HL-60/S4 treated with phorbol 12-myristate 13-acetate at 8.2 ng/mL for 4 days and 3 days (cell line): ENCODE measurements around the gene CCDC33.

Experiments used
- in situ Hi-C: fragments of 300-500 bp; cut with MboI; formaldehyde crosslinking; loops from 2 replicates; pipeline ENCODE4 v1.15.0; 2022; ENCODE audit warnings: low sequenced_read_pairs

The CCDC33 gene

DNA sequence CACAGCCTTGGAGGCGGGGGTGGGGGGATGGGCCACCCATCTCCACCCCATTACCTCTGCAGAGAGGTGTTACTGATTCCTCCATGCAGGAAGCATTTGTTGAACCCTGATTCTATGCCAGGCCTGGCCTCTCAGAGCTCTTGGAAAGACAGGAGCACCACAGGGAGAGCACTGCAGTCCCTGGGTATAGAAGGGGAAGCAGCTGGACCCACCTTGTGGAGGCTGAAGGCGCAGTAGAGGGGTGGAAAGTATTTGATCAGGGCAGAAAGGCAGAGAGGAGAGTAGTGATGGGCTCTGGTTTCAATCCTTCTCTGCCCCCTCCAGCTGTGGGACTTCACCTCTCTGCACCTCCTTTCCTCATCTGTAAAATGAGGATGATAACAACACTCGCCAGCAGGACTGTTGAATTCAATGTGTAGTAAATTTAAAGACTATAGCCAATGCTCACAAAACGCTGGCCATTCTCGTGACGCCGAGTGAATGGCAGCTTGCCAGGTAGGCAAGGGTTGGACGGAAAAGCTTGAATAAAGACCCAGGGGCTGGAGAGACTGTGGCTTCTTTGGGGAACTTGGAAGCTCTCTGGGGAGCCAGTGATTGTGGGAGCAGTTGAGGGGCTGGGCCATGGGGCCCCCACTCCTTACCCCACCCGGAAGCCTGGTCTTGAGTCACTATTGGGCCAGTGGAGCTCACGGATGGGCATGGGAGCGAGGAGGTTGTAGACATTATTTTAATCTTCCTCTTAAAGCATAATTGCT is 8.0 kb upstream of the CCDC33 start:
- in situ Hi-C loops = no loop called here

DNA sequence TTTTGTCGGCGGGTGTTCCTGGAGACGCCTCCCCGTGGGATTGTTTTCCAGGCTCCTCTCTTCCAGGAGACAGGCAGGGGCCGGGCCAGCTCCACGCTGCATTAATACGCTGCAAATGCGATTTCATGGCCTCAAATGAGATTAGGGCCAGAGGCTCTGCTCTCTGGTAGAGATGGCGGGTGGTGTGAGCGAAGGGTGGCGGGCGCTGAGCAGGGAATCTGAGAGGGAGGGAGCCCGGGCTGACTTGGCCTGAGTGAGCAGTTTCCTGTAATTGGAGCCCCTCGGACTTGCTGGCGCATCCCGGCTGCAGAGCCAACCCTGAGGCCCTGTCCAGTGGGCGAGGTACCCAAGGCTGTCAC is 7.4 kb upstream of the CCDC33 start:
- in situ Hi-C loops = no loop called here

DNA sequence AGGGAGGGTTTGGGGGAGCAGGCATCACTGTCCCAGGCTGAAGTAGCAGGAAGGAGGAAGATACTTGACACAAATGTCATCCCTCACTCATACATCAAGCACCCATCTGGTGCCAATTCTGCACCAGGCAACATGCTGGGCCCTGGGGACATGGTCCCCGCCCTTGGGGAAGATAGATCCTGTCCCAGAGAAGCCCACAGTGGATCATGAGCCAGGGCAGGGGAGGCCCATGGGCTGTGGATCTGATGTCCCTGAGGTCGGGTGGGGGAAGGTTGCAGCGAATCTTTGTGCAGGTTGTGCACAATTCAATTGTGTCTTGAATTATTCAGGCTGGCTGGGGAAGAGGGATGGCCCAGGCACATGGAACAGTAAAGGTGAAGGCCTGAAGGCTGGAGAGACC is 6.4 kb upstream of the CCDC33 start:
- in situ Hi-C loops = no loop called here

DNA sequence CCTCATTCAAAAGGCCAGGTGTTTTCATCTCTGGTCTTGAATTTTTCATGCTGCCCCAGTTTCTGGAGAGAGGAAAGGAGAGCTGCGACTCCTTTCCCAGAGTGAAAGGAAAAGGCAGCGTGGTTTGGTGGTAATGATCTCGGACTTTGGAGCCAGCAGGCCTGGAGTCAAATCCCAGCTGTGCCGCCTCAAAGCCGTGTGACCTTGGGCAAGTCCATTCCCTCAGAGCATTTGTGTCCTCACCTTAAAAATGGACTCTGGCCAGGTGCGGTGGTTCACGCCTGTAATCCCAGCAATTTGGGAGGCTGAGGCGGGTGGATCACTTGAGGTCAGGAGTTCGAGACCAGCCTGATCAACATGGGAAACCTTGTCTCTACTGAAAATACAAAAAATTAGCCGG is 4.7 kb upstream of the CCDC33 start:
- in situ Hi-C loops = no loop called here

DNA sequence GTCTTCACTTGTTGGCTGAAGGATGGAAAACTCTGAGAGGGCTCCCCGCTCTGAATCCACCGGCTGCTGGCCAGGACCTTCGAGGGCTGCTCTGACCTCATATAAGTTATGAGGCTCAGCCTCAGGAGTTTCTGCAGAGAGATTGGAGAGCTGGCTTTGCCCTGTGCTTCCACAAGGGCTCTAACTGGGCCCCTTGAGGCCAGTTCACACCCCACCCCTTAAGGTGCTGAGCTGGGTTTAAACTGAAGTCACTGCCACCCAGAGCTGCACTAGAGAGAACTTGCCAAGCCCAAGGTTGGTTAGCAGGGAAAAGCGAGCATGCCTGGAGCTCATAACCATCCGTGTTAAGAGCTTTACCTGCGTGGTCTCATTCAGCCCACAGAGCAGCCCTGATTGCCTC is 2.8 kb upstream of the CCDC33 start:
- in situ Hi-C loops = no loop called here

DNA sequence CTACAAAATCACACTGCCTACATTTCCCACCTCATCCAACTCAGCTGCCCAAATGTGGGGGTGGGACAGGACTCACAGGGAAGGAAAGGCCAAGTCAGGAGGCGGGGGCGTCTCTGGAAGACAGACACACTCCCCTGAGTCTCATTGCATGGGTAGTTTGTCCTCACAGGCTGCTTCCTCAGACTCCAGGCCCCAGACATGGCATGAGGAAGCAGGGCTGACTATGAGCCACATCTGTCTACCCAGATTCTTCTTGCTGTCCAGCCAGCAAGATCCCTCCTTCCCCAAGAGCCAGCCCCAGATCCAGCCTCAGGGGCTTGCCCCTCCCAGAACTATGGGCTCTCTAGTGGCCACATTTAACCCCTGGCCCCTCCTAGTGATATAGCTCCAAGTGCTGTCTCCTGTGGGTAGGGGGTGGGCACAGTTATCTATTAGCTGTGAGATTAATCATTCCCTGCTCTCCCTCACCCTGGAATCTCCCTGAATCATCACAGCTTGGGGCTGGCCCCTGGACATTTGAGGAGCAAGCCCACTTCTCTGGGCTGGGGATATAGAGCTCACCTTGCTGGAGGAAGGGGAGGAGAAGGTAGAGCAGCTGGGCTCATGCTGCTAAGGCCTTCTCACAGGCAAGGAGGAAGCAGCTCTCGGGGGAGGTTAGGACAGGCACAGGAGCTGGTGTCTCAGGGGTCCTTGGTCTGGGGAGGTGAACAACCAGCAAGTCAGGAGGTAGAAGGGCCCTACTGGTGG is 2.1 kb upstream of the CCDC33 start:
- in situ Hi-C loops = no loop called here

DNA sequence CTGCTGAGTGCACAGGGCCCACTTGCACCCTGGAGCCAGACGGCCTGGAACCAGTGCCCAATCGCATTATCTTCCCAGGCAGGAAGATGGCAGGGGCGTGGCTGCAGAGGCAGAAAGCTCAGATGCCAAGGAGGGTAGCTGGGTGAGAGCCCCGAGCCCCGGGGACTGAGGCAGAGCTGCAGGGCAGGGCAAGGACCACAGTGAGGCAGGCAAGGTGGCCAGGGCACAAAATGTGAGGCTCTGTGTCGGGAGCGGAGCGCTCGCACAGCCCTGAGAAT is 1.6 kb upstream of the CCDC33 start:
- in situ Hi-C loops = no loop called here

DNA sequence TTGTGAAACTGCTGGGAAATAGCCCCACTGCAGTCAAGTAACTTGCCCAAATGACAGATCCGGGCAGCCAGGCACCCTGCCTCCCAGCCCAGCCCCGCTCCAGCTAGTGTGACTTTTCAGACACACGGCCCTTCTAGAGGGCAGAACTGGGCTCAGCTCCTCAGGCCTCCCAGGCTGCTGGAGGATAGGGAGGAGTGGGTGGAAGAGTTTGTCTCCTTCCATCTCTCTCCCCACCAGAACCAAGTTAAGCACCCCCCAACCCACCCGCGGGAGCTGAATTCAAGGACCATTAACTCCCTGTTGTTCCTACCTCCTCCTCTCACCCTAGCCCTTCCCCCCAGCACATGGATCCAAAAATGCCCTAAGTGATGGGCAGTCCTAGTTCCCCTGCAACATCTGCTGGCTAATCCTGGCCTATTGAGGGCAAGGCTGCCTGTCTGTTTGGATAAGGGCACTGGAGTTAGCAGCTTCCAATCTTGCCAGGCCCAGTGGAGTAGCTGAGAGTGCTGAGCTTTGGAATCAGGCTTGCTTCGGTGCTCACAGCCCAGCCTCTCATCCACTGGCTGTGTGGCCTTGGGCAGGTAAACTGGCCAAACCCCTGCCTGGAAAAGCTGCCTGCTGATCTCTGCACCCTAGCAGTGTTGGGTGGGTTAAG is 3.1 kb downstream of the CCDC33 start:
- in situ Hi-C loops = no loop called here

DNA sequence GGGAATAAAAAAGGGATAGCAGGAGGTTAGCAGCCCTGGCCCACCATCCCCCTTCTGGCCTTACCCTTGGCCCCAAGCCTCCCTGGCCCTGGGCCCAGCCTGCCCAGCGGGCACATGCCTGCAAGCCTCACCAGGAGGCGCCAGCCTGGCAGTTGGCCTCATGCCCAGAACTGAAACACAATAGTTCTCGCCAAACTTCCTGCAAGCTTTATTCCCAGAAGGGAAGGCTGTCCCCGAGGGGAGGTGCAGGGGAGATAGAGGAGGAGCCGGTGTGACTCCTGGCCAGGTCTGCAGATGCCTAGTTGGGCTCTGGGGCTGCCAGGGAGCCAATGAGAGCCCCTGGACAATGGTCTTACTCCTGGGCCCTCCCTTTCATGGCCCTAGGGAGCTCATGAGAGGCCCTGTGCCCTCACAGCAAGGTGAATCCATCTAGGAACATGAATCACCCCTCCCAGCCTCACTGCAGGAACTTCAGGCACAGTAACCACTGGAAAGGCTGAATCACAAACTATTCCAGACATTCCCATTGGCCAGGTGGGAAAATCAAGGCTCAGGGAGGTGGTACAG is 4.0 kb downstream of the CCDC33 start:
- in situ Hi-C loops = no loop called here

DNA sequence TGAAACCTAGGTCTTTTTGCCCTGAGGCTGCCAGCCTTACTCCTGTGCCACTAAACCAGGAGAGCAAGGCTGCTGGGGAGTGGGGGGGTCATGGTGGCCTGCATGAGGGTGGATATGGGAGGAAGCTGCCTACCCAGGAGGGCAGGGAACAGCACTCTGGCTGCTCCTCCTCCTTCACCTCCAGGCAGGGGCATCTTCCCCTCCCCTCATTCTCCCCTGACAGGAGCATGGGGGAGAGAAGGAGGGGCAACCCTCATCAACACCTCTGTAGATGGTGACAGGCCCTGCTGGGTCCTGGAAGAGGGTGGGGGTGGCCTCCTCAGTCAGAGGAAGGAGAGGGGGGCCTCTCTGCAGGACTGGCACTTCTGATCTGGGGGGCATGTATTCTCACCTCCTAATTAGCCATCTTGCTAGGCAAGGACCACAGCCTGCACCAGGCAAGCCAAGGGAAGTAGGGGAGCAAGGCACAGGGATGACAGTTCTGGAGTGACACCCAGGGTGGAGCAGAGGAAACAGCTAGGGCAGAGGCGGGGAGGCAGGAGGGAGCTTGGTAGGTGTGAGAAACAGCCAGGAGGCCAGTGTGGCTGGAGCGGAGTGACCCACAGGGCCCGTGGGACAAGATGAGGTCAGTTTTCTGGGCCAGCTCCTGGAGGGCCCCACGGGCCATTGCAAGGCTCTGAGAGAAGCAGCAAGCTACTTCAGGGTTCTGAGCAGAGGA is 4.9 kb downstream of the CCDC33 start:
- in situ Hi-C loops = no loop called here

DNA sequence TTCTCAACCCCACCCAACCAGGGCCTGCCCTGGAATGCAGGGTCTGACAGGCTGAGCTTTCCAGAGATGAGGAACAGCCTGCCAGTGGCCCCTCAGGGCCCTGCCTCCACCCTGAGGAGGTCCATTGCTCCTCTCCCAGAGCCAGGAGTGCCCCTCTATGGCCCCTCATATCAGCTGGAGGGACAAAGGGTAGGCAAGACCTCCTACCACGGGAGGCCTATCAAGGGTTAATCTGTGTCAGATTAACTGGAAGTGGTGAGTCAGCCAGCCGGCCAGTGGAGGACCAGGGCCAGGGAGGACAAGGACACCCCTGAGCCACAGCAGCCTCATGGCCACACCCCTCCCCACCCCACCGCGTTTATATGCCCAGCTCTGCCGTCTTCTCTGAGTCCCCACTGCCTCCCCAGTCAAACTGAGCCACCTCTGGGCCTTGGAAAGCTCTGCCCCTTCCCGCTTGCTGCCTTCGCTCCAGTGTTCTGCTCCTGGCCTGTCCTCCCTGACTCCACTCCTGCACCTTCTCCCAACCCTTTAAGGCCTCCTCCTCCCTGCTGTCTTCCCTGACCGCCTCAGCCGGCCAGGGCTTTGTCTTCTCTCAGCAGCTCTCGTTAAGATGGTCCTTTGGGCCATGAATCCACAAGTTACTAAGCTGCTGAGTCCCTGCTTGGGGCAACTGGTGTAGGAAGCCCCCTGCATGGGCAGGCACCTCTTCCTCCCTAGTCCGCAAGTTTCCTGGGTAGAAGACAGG is 6.5 kb downstream of the CCDC33 start:
- in situ Hi-C loops = no loop called here

DNA sequence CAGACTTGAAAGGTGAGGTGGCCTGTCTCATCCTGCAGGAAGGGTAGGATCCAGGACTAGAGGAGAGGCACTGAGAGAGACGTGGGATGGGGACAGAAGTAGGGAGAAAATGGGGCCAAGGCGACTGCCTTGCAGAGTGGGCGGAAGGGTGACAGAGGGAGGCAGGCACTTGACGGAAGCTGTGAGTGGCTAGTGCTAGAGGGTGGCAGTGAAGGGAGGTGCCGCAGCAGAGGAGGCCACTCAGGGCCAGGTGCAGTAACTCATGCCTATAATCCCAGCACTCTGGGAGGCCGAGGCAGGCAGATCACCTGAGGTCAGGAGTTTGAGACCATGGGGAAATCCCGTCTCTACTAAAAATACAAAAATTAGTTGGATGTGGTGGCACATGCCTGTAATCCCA is 7.3 kb downstream of the CCDC33 start:
- in situ Hi-C loops = no loop called here

DNA sequence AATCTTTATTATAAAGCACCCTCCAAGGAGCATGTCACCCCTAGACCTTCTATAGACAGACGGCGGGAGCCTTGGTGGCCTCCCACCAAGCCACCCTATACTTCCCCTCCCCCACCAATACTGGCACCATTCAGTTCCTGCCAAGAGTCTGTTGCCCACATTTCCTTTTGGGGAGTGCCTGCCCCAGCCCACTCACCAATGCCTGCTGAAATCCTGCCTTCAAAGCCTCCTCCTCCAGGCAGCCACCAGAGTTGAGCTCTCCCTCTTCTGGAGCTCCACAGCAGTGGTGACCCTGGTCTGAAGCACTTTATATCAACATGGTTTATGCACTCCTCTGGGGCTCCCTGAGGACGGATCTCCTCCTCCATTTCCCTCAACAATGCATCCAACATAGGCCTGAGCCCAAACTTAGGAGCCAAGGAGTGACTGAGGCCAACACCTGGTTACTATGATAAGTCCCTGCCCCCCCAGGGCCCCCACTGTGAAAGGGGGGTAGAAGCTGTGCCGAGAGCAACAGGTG is 8.8 kb downstream of the CCDC33 start:
- in situ Hi-C loops = no loop called here

DNA sequence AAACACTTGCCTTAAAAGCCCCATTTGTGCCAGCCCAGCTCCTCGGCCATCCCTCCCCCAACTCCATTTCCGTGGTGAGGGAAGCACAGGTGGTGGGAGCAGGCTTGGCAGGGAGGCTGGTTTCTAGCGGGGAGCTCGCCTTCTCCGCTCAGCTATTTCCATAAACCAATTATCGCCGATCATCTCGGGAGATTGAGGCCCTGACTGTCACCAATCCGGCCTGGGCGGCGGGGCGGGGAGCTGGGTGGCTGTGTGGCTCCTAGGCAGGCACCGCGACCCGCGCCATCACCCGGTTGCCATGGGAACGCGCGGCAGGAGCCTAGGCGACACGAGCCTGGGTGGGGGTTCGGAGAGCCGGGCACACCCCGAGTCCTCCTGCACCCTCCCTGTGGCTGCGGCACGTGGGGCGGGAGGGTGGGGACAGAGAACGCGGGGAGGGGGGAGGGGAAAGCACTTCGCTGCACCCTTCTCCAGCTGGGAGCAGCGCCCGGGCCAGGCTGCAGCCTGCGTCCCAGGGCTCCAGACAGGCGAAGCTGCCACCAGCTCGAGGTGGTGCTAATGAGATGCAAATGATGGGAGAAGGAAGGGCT is 9.3 kb downstream of the CCDC33 start:
- in situ Hi-C loops = no loop called here

DNA sequence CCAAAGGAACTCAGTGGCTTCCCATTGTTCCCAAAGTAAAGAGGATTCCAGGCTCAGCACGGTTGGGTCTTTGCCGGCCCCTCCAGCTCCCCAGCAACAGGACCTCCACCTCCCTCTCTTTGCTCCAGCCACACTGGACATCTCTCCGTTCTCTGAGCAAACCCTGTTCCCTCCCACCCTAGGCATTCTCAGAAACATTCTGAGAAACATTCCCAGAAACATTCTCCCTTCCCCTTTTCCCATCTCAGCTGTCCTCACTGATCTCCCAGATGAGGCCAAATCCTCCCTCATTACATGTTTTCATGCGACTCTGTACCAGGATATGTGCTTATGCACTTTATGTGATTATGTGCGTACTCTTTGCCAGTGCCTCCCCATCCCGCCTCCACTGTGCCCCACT is 14.1 kb downstream of the CCDC33 start:
- in situ Hi-C loops = no loop called here

DNA sequence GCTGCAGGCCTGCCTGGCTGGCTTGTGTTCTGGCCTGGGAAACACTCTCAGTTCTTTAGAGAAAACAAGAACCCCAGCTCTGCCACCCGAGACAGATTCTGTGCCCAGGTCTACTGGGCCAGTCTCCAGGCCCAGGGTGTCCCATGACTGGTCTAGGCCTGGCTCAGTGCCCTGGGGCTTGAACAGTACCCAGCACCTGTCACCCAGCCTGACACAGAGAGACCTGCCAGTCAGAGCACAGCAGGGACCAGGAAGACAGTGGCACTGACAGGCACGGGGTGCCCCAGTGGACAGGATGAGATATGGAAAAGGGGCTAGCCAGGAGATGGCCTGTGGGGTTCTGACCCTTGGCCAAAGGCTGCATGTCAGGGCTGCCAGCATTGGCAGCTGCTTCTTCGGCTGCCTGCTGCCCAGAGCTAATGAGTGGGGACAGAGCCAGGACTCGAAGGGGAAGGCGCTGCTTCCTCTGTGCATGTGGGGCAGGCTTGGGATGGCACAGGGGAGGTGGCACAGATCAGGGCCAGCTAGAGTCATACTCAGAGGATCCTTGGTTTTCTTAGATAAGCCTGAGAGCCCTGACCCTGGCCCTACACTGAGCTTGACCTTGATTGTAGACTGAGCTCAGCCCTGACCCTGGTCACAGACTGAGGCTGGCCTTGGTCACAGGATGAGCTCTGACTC is 15.1 kb downstream of the CCDC33 start:
- in situ Hi-C loops = no loop called here

DNA sequence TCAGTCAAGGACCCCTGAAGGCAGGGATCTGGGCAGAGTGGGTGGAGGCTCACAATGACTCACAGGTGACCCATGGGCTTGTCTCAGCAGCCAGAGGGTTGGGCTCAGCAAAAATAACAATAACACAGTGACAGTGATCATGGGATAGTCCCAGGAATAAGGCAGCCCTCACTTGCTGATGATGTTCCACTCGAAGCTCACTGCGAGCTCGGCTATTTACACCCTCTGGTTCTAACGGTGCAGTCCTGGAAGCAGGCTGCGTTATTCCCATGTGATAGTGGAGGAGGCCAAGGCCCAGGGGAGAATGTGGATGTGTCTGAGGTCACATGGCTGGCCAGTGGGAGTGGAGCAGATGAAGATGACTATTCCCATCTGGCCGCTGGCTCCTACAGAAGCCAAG is 16.2 kb downstream of the CCDC33 start:
- in situ Hi-C loops = no loop called here

DNA sequence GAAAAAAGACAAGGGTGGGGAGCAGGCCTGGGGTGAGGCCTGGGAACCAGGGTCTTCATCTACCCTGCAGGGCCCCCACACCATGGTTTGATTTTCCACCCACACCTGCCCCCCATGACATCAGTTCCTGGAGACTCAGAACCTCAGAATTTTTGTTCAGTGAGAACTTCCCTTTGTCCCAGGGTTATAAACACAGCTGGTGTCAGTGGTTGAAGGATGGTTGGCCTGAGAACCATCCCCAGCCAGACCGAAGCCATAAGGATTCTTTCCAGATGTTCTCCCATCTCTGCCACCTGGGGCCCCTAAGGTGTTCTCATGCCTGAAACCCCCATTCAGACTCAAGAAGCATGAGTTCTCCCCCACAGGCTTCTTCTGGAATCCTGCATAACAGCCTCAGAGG is 16.6 kb downstream of the CCDC33 start:
- in situ Hi-C loops = no loop called here

DNA sequence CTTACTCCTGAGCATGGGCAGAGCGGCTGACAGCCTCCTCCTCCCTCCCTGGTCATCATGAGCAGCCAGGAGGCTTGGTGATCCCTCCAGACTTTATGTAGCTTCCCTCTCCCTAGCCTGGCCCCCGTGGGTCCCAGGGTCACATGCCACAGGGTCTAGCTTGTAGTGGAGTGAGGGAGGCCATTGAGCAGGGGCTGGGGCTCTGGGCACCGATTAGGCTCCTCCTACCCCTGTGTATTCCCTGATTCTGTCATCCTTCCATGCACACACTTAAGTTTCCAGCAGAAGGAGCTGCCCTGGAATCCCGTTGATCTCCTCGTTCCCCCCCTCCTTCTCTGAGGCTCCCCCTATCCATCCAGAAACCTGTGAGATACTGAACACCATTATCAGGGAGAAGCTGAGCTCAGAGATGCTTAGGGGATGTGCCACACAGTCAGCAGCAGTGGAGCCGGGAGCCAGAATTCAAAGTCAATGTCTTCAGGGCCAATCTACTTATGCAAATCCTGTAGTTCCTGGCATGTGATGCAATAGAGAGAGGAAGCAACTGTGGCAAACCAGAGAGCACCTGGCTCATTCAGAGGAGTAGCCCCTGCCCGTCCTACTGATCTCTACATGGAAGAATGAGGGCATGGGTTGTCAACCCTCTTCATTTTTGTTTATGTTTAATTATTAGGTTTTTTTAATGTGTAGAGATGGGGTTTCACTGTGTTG is 17.2 kb downstream of the CCDC33 start:
- in situ Hi-C loops = no loop called here
